HTERT RPE-1 (cell line): ENCODE measurements around the gene DPH1.
"Not testable (repeated sequence)": the region's sequence is repeated elsewhere in the genome, so short reads cannot be mapped to it uniquely, and the experiment has no call there.

Source experiments
- in situ Hi-C: fragments of 300-500 bp; cut with MboI; formaldehyde crosslinking; loops from 4 replicates; pipeline ENCODE4 v1.14.3; 2020; ENCODE audit warnings: low sequenced_read_pairs

Gene DPH1

GRCh38 chr17:2008332-2009126 lies 21.4 kb upstream of the DPH1 start:
- in situ Hi-C loops, result no loop called here

DNA sequence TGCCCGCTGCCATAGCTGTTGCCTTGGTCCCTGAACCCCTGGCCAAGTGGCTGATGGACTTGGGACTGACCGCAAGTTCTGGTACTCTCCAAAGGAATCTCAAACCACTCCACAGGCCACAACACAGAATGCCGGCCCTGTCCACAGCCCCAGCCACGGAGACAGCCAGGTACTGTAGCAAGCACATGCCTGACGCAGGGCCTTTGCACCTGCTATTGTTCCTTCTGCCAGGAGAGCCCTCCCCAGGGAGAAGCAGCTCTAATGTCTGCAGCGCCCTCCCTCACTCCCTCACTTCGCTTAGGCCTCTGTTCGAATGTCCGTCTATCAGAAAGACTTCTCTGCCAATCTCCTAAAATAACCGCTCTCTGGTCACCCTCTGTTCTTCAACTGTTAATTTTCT lies 20.2 kb upstream of the DPH1 start:
- in situ Hi-C loops, result no loop called here

- in situ Hi-C loops, result no loop called here
Observed at GRCh38 chr17:2011411-2012371, 18.3 kb upstream of the DPH1 start.

GRCh38 chr17:2012499-2012898 lies 17.5 kb upstream of the DPH1 start:
- in situ Hi-C loops, result no loop called here

DNA sequence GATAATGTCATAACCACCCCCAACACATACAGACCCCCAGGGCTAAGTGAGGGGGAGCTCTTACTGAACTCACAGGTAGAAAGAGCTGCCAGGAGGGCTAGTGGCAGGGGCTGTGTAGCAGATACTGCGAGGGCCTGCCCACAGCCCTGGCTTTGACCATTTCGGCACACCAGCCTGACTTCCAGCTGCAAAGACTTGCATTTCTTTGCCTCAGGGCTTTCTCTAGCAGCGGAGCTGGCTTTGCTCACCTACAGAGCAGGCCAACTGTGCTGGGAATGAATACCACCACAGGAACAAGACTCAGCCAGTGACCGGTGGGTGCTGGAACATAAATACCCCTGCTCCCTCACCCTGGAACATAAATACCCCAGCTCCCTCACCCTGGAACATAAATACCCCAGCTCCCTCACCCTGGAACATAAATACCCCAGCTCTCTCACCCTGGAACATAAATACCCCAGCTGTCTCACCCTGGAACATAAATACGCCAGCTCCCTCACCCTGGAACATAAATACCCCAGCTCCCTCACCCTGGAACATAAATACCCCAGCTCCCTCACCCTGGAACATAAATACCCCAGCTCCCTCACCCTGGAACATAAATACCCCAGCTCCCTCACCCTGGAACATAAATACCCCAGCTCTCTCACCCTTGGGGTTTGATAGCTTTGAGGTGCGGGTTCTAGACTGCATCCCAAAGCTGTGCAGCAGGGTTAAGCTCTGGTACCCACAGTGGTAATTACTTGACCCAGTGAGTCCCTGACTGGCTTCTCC lies 16.5 kb upstream of the DPH1 start:
- in situ Hi-C loops, result not testable (repeated sequence)

- in situ Hi-C loops, result no loop called here
Observed at GRCh38 chr17:2013994-2014317, 16.0 kb upstream of the DPH1 start.

GRCh38 chr17:2015314-2015713 lies 14.6 kb upstream of the DPH1 start:
- in situ Hi-C loops, result no loop called here

GRCh38 chr17:2016494-2016893 lies 13.5 kb upstream of the DPH1 start:
- in situ Hi-C loops, result no loop called here

GRCh38 chr17:2017274-2017941 lies 12.5 kb upstream of the DPH1 start:
- in situ Hi-C loops, result no loop called here

GRCh38 chr17:2018716-2019510 lies 11.0 kb upstream of the DPH1 start:
- in situ Hi-C loops, result no loop called here

GRCh38 chr17:2019723-2020122 lies 10.2 kb upstream of the DPH1 start:
- in situ Hi-C loops, result no loop called here

DNA sequence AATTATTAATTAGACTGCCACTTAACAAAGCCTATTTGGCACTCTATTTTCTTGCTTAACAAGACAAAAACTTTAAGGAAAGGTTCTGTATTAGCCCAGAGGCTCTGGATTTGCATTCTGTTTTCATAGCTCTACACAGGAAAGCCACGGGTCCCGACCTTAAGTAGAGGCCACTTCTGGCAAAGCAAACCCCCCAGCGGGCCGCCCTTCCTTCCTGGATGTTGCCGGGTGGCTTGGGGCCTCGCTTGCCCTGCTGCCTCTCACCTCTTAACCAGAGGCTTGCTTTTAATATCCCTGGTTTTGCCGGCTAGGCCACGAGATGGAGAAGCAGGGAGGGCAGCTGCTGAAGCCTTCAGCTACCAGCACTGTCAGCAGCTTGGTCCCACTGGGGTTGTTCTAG lies 9.2 kb upstream of the DPH1 start:
- in situ Hi-C loops, result no loop called here

DNA sequence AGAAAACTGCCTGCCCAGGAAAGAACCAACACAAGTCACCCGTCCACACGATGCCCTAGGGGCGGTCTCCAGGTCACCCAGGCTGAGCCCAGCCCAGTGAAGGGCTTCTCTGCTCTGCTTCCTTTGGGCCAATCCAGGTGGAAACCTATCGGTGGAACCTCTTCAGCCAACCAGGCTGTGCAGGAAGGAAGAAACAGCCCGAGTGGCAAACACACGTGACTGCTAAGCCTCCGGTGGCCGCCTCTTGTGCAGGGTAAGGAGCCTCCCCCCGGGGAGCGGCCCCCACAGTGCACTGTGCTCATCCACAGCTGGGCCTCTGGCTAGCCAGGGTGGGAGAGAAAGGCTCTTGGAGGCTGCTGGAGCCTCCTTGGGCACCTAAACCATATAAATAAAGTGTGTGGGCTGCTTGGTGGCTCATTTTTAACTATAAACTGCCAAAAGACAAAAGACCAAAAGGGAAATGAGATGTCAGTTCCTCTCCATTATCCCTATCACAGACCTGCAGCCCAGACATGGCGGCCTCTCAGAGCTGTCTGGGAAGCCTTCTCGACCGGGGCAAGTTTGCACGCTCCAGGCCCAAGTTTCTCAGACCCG lies 7.2 kb upstream of the DPH1 start:
- in situ Hi-C loops, result no loop called here

DNA sequence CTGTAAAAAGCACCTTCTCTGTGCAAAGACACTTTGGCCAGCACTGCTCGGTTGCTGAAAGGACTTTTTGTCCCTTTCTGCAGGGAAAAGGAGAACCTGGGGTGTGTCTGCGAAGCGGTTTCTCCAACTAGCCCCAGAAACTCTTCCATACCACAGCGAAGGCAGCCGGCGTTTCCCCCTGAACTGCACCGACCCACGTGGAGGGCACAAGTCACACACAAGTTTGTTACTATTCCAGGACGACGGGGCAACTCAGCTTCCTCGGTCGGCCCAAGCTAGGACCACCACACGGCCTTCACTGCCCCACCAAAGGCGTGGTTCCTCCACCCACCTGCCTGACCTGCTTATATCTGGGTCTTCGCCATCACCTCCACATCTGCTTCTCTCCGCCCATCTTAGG lies 6.7 kb upstream of the DPH1 start:
- in situ Hi-C loops, result no loop called here

- in situ Hi-C loops, result no loop called here
Observed at GRCh38 chr17:2023692-2024571, 6.0 kb upstream of the DPH1 start.

DNA sequence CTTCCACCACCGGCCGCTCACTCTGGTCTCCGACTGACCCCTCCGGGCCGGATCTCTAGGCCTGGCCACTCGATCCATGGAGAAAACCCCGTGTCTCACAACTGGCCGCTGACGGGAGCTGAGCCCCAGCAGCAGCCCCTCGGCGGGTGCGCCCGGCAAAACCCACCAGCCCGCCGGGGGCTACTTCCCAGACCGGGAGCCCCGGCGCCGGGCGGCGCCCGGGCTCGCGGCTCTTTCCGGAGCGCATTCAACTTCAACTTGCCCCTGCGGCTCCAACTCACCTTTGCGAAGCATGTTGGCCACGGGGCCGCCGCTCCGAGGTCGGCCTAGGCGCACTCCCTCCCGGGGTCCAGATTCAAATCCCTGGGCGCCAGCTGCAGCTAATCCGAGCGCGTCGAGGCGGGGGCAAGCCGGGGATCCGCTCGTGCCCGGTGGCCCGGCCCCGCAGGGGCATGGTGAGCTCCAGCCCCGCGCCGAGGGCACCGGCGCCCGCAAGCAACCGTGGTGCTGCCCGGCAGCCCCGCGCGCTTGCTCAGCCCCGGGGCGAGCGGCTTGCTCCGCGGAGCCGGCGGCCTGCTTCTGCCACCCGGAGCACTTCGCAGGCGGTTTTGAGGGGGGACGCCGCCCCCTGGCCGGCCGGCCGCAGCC lies 5.3 kb upstream of the DPH1 start:
- in situ Hi-C loops, result no loop called here

DNA sequence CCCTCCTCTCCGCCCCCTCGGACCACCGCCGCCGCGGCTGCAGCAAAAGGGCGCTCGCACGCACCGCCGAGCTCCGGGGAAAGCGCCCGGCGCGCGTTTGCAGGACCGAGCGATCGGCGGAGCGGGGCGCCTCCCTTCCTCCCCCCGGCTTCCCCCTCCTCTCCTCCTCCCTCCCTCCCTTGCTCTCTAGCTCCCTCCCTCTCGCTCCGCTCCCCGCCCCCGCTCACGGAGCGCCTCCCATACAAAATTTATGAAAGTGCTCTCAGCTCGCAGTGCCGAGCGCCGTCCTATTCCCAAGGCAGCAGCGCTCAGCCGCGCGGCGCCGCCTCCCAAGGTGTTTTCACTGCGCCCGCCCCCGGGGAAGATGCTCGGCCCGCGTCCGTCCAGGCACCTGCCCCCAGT lies 4.7 kb upstream of the DPH1 start, which contains the start of gene RTN4RL1:
Gene RTN4RL1 (minus strand): TSS at position 115 of the 402 bp plus-strand sequence. CDS start 469 bp downstream, outside the sequence.
- in situ Hi-C loops, result no loop called here
